KMS-11 (cell line): Measurements from ENCODE around the gene POLD3.

Source experiments
- H2AFZ ChIP-seq: fragments of 200-600 bp; sonication (generic); 2 replicates; pipeline ENCODE4 v1.6.1; 2016; ENCODE audit warnings: antibody characterized with exemption, mixed run types, low read depth
- H3K27ac ChIP-seq: fragments of 200-600 bp; sonication (generic); 2 replicates; pipeline ENCODE4 v1.6.1; 2016; ENCODE audit warnings: mild to moderate bottlenecking, mixed run types
- H3K27me3 ChIP-seq: fragments of 200-600 bp; sonication (generic); 2 replicates; pipeline ENCODE4 v1.6.1; 2017; ENCODE audit warnings: mild to moderate bottlenecking, low read depth, mixed run types, moderate library complexity; ENCODE audit not compliant: insufficient read depth
- H3K36me3 ChIP-seq: fragments of 200-600 bp; sonication (generic); 2 replicates; pipeline ENCODE4 v1.6.1; 2017; ENCODE audit warnings: mild to moderate bottlenecking, mixed run types; ENCODE audit not compliant: insufficient read depth
- H3K4me1 ChIP-seq: fragments of 200-600 bp; sonication (generic); 2 replicates; pipeline ENCODE4 v1.6.1; 2016; ENCODE audit warnings: mild to moderate bottlenecking, low read depth, mixed run types; ENCODE audit not compliant: poor library complexity, severe bottlenecking
- H3K4me2 ChIP-seq: fragments of 200-600 bp; sonication (generic); 2 replicates; pipeline ENCODE4 v1.7.0; 2016; ENCODE audit warnings: mild to moderate bottlenecking, mixed run types
- H3K4me3 ChIP-seq: fragments of 200-600 bp; sonication (generic); IDR thresholded peaks from 2 replicates; pipeline ENCODE4 v1.6.1; 2017; ENCODE audit warnings: low read depth, low read length, mixed read lengths; ENCODE audit not compliant: insufficient read depth
- H3K79me2 ChIP-seq: fragments of 200-600 bp; sonication (generic); 2 replicates; pipeline ENCODE4 v1.6.1; 2016; ENCODE audit warnings: low read depth, mixed run types; ENCODE audit not compliant: insufficient read depth
- H3K9ac ChIP-seq: fragments of 200-600 bp; sonication (generic); 2 replicates; pipeline ENCODE4 v1.6.1; 2016; ENCODE audit warnings: mild to moderate bottlenecking, mixed run types
- H4K20me1 ChIP-seq: fragments of 200-600 bp; sonication (generic); 2 replicates; pipeline ENCODE4 v1.6.1; 2016; ENCODE audit warnings: mild to moderate bottlenecking, mixed run types; ENCODE audit not compliant: insufficient read depth
- CTCF ChIP-seq: fragments of 200-600 bp; sonication (generic); conservative IDR thresholded peaks from 2 replicates; pipeline ENCODE4 v1.6.1; 2017; ENCODE audit warnings: low read depth, mild to moderate bottlenecking, antibody characterized with exemption, low read length, moderate library complexity, mixed read lengths

Gene POLD3

GRCh38 chr11:74678591-74679512 lies 86.5 kb downstream of the POLD3 start:
- no peak overlapping the region for H3K4me3 ChIP-seq
- H3K4me2 ChIP-seq, result no peak overlapping the region
- no peaks in the 10 kb centered on the region for H3K36me3 ChIP-seq
- no peaks in the 10 kb centered on the region for H3K79me2 ChIP-seq
- no peaks in the 10 kb centered on the region for H3K27me3 ChIP-seq
- no peak overlapping the region for H3K27ac ChIP-seq
- no peaks in the 10 kb centered on the region for H4K20me1 ChIP-seq
- no peak overlapping the region for H2AFZ ChIP-seq
- TF ChIP-seq CTCF, result no peak
- no peak overlapping the region for H3K9ac ChIP-seq
- H3K4me1 ChIP-seq, result no peaks in the 10 kb centered on the region

GRCh38 chr11:74679513-74679865 lies 87.1 kb downstream of the POLD3 start:
- H3K27me3 ChIP-seq, result no peaks in the 10 kb centered on the region
- H4K20me1 ChIP-seq, result no peaks in the 10 kb centered on the region
- H3K9ac ChIP-seq, result no peak overlapping the region
- no peak overlapping the region for H3K4me3 ChIP-seq
- H3K79me2 ChIP-seq, result no peaks in the 10 kb centered on the region
- no peak for TF ChIP-seq CTCF
- H3K4me1 ChIP-seq, result no peaks in the 10 kb centered on the region
- H3K36me3 ChIP-seq, result no peaks in the 10 kb centered on the region
- no peak overlapping the region for H3K27ac ChIP-seq
- H2AFZ ChIP-seq, result no peak overlapping the region
- no peak overlapping the region for H3K4me2 ChIP-seq

DNA sequence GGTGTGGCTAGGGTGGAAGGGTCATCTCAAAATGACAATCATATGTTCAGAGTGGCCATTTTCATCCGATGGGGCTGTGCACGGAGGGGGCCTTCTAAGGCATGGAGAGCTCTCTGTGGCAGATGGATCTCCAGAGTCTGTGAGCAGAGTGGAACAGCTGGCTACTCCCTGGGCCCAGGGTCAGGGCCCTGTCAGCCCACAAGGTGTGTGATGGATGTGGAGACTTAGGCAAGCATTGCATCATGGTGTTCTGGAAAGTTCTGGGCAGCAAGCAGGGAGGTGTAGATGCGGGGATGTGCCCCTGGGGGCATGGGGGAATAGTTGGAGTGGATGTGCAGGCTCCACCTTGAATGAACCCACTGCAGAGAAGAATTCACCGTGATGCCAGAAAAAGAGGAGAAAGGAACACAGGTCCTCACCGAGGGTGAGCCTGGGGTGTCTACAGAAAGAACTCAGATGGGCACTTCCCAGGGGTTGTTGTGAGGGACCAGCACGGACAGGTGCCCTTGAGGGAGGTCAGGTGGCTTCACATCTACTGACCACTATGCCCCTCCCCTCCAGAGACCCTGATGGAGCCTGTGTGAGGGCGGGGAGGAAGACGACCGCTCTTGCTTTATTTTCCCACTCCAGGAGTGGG lies 87.8 kb downstream of the POLD3 start:
- Histone ChIP-seq H3K79me2 (no peaks in the 10 kb centered on the region), H3K9ac (no peak overlapping the region), H2AFZ (no peak overlapping the region), H3K4me2 (no peak overlapping the region), H3K4me3 (no peak overlapping the region), H3K27me3 (no peaks in the 10 kb centered on the region), H3K27ac (no peak overlapping the region), H3K4me1 (no peaks in the 10 kb centered on the region), H4K20me1 (no peaks in the 10 kb centered on the region), H3K36me3 (no peaks in the 10 kb centered on the region)
- TF ChIP-seq CTCF, result no peak

- TF ChIP-seq CTCF, result no peak
- H3K36me3 ChIP-seq, result no peaks in the 10 kb centered on the region
- H3K27ac ChIP-seq, result no peak overlapping the region
- H3K4me2 ChIP-seq, result no peak overlapping the region
- H3K27me3 ChIP-seq, result no peaks in the 10 kb centered on the region
- no peaks in the 10 kb centered on the region for H4K20me1 ChIP-seq
- H3K4me1 ChIP-seq, result no peaks in the 10 kb centered on the region
- H3K9ac ChIP-seq, result no peak overlapping the region
- H3K79me2 ChIP-seq, result no peaks in the 10 kb centered on the region
- no peak overlapping the region for H2AFZ ChIP-seq
- H3K4me3 ChIP-seq, result no peak overlapping the region
Observed at GRCh38 chr11:74680703-74681531, 88.5 kb downstream of the POLD3 start.
